GM12872 (cell line): Measurements from ENCODE around the gene DOCK1.

Experiments
- TF ChIP-seq, protein P1 (sequence below): IDR thresholded peaks from 3 replicates; pipeline ENCODE4 v1.5.1; 2011; ENCODE audit warnings: low read depth, mild to moderate bottlenecking, low read length, moderate library complexity; ENCODE audit not compliant: insufficient read depth

The DOCK1 gene

DNA sequence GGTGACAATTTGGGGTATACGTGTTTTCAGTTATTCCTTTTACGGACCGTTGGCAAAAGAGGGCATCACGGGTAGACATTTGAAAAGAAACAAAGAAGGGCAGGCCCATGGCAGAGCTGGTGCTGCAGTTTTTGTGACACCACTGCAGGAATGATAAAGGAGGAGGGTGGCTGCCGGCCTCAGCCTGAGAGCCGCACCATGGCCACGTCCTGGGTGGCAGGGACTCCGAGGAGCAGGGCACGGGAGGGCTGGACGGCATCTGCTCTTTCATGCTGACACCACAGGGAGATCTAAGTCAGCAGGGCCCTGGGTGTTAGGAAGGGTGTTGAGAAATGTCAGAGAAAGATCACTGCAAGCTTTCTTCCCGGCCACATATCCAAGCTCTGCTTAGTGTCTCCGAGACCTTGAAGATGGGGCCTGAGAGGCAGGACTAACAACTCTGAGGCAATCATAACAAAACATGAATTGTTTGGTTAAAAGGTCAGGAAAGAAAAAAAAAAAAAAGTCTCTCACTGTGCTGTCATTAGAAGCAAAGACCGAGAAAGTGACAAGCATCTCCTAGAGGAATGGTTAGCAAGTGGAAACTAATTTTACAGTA is 254.5 kb downstream of the DOCK1 start:
- TF ChIP-seq, protein P1, sequence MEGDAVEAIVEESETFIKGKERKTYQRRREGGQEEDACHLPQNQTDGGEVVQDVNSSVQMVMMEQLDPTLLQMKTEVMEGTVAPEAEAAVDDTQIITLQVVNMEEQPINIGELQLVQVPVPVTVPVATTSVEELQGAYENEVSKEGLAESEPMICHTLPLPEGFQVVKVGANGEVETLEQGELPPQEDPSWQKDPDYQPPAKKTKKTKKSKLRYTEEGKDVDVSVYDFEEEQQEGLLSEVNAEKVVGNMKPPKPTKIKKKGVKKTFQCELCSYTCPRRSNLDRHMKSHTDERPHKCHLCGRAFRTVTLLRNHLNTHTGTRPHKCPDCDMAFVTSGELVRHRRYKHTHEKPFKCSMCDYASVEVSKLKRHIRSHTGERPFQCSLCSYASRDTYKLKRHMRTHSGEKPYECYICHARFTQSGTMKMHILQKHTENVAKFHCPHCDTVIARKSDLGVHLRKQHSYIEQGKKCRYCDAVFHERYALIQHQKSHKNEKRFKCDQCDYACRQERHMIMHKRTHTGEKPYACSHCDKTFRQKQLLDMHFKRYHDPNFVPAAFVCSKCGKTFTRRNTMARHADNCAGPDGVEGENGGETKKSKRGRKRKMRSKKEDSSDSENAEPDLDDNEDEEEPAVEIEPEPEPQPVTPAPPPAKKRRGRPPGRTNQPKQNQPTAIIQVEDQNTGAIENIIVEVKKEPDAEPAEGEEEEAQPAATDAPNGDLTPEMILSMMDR = no peak

GRCh38 chr10:127161482-127161881 is 256.3 kb downstream of the DOCK1 start:
- TF ChIP-seq, protein P1 = no peak

DNA sequence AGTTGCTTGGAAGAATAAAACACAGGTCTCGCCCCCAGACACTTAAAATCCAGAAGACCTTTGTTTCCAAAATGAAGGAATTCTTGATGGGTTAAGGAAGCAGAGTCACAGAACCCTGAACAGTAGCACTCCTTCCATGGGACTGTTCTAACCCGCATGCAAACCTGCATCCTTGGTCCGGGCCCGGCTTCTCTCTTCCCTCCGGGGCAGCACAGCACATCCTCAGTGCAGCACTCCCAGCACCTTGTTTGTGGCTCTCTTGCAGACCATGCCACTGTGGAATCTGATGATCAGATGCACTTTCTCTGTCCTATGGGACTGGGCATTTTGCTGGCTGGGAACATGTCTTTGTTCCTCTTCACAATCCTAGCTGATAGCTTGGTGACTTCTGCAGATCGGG is 257.6 kb downstream of the DOCK1 start:
- TF ChIP-seq, protein P1 = no peak

- TF ChIP-seq, protein P1 = no peak
Observed at GRCh38 chr10:127168261-127168660, 263.0 kb downstream of the DOCK1 start.

- TF ChIP-seq, protein P1 = no peak
Observed at GRCh38 chr10:127174866-127175265, 269.6 kb downstream of the DOCK1 start.

GRCh38 chr10:127175357-127176110 is 270.3 kb downstream of the DOCK1 start:
- TF ChIP-seq, protein P1 = no peak

GRCh38 chr10:127176649-127177048 is 271.4 kb downstream of the DOCK1 start:
- TF ChIP-seq, protein P1 = no peak
